Right lobe of liver (tissue), 6 donors: ENCODE data around the gene RORB. TPM values are rescaled to one million over a fixed set of nuclear protein-coding genes. Genes with fewer than 3 reads are reported as not detected.

Experiments
- ATAC-seq, 4 donors: fragments of 200-7000 bp; cut with Tn5 transposase; one replicate each; pipeline ENCODE4 v1.9.1; 2020; ENCODE audit warnings: mild to moderate bottlenecking in 4 of 4, moderate library complexity in 4 of 4
- DNase-seq, 3 donors: peaks; one replicate each; pipeline ENCODE4 v3.0.0-alpha.2; 2020
- H3K27ac ChIP-seq, 3 donors: fragments of 200-600 bp; one replicate each; pipeline ENCODE4 v1.8.0; 2022
- H3K27me3 ChIP-seq, 2 donors: fragments of 200-600 bp; one replicate each; pipeline ENCODE4 v1.8.0; 2022
- H3K36me3 ChIP-seq, 4 donors: fragments of 200-600 bp; sonication (generic) in 1 of 4; one replicate each; pipeline versions ENCODE4 v1.5.1 to v1.8.0; 2017 to 2022; ENCODE audit warnings: control low read depth in 1 of 4
- H3K4me1 ChIP-seq, 4 donors: fragments of 200-600 bp; sonication (generic) in 1 of 4; one replicate each; pipeline versions ENCODE4 v1.5.1 to v1.8.0; 2017 to 2022; ENCODE audit warnings: control low read depth in 1 of 4
- H3K4me3 ChIP-seq, 3 donors: fragments of 200-600 bp; one replicate each; pipeline ENCODE4 v1.8.0; 2022
- H3K9me3 ChIP-seq, 4 donors: fragments of 200-600 bp; sonication (generic) in 1 of 4; one replicate each; pipeline versions ENCODE4 v1.5.1 to v1.8.0; 2017 to 2022; ENCODE audit warnings: control low read depth in 1 of 4
- CTCF ChIP-seq, 4 donors: fragments of 200-600 bp in 3 of 4; fragments of 450-650 bp in 1 of 4; IDR thresholded peaks; one replicate each; pipeline versions ENCODE4 v1.5.1 to v1.8.0; 2016 to 2022; ENCODE audit warnings: antibody characterized with exemption in 4 of 4, mild to moderate bottlenecking in 2 of 4
- POLR2A ChIP-seq: fragments of 450-650 bp; IDR thresholded peaks from one replicate; pipeline ENCODE4 v1.6.1; 2017; ENCODE audit warnings: antibody characterized with exemption, mild to moderate bottlenecking
- WGBS: methylation state at CpG from one replicate; pipeline ENCODE4 v1.1.6; 2018; ENCODE audit warnings: low coverage, low lambda C conversion rate; ENCODE audit not compliant: insufficient coverage; ENCODE audit errors: missing lambda C conversion rate; 5-methylcytosine and 5-hydroxymethylcytosine counted together
- intact Hi-C, 2 donors: fragments of 100-400 bp; cut with DNase I; formaldehyde crosslinking; loops; one replicate each; pipeline versions ENCODE4 v1.11.2 to v1.14.1; 2022
- total RNA-seq, 6 experiments: library from RNA; depleted of rRNA in 2 of 6; stranded (reverse); fragments of >200 nt in 2 of 6; fragmentation: NEBNext Ultra II Directional in 3 of 6; extraction: Animal tissue kit (Norgen Biotek cat#: 25700) in 3 of 6; gene quantifications; one replicate each; pipeline versions ENCODE4 v1.1.0 to v1.2.4, GENCODE V29; 2016 to 2023
- donor health status: DM: no; HTN: yes; CAD: no.
- donor health status: DM: no; HTN: no; CAD: no.
- donor health status: DM: no; HTN: no; CAD: no.
- donor health status: DM: no; HTN: yes; CAD: no.
- donor health status: DM: no; HTN: yes; CAD: no.

The RORB gene
- total RNA-seq, 6 experiments from 2014 or later = 0.04 to 0.62 (median 0.61) TPM; not detected in 3

- 65% methylated on average over 4 of the region's 4 CpGs for WGBS
- TF ChIP-seq CTCF (IDR thresholded peaks at IDR 0.05) = no peak
- no peak for TF ChIP-seq POLR2A
- Histone ChIP-seq H3K9me3 (no peaks in the 10 kb centered on the region), H3K4me1 (no peaks in the 10 kb centered on the region), H3K27ac (no peak overlapping the region), H3K27me3 (no peaks in the 10 kb centered on the region), H3K4me3 (no peak overlapping the region), H3K36me3 (no peaks in the 10 kb centered on the region)
- DNase-seq (no peak), ATAC-seq (no peak)
- intact Hi-C loops = no loop called here
These were observed 186.2 kb downstream of the RORB start for GRCh38 chr9:74683322-74683721.

DNA sequence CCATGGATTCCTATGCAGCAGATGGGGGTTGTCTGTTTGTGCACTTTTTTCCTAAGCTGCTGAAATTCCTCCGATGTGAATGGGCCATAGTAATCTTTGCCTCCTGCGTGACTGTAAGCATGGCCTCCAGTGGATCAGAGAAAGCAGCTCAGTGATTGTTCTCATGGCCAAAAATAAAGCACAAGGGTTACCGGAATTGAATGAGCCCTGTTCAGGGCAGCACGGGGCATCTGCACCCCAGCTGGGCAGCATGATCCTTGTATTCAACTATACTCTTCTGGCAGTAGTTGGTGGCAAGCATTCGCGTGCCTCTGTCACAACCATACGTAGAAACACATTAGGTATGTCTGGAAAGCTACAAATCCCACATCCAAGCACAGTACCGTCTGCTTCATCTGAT is 193.9 kb downstream of the RORB start:
- Histone ChIP-seq H3K36me3 (no peaks in the 10 kb centered on the region), H3K27me3 (no peaks in the 10 kb centered on the region), H3K4me3 (no peak overlapping the region), H3K9me3 (no peaks in the 10 kb centered on the region), H3K4me1 (no peaks in the 10 kb centered on the region), H3K27ac (no peak overlapping the region)
- 51% methylated on average over 8 of the region's 8 CpGs for WGBS
- intact Hi-C loops = no loop called here
- DNase-seq (no peak), ATAC-seq (no peak)
- TF ChIP-seq POLR2A (no peak), CTCF (IDR thresholded peaks at IDR 0.05) (no peak)

DNA sequence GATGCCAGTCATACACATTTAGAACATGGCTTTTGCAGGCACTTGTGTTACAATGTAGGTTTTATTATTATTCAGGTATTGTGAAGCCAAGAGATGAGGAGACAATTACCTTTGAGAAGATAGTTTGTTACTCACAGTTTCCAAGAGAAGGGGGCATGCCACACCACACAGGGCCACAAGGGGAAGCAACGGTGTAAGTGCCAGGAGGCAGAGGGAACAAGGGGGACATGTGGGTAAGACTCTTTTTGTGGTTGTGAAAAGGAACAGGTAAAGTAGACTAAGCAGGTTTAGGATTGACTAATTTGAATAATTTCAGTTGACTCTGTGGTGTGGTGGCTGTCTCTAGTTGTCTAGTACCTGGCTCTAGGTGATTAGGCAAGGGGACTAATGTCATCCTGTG is 199.4 kb downstream of the RORB start:
- no peaks in the 10 kb centered on the region for H3K4me1 ChIP-seq
- no peaks in the 10 kb centered on the region for H3K27me3 ChIP-seq
- TF ChIP-seq POLR2A (no peak), CTCF (IDR thresholded peaks at IDR 0.05) (no peak)
- no peak overlapping the region for H3K27ac ChIP-seq
- WGBS = 62% methylated on average over 1 of the region's 1 CpG
- DNase-seq (no peak), ATAC-seq (no peak)
- intact Hi-C loops = no loop called here
- no peak overlapping the region for H3K4me3 ChIP-seq
- no peaks in the 10 kb centered on the region for H3K36me3 ChIP-seq
- H3K9me3 ChIP-seq = no peaks in the 10 kb centered on the region

- H3K4me3 ChIP-seq = no peak overlapping the region
- no peaks in the 10 kb centered on the region for H3K9me3 ChIP-seq
- H3K27ac ChIP-seq = no peak overlapping the region
- H3K4me1 ChIP-seq = no peaks in the 10 kb centered on the region
- TF ChIP-seq CTCF (IDR thresholded peaks at IDR 0.05) = no peak
- no peak for TF ChIP-seq POLR2A
- ATAC-seq (no peak), DNase-seq (no peak)
- H3K27me3 ChIP-seq = no peaks in the 10 kb centered on the region
- 13% methylated on average over 2 of the region's 2 CpGs for WGBS
- intact Hi-C loops = no loop called here
- no peaks in the 10 kb centered on the region for H3K36me3 ChIP-seq
These were observed 200.4 kb downstream of the RORB start for GRCh38 chr9:74697535-74697934.

- Histone ChIP-seq H3K27me3 (no peaks in the 10 kb centered on the region), H3K9me3 (no peaks in the 10 kb centered on the region), H3K36me3 (no peaks in the 10 kb centered on the region), H3K27ac (no peak overlapping the region), H3K4me3 (no peak overlapping the region), H3K4me1 (no peaks in the 10 kb centered on the region)
- DNase-seq (no peak), ATAC-seq (no peak)
- no peak for TF ChIP-seq POLR2A
- no peak for TF ChIP-seq CTCF (IDR thresholded peaks at IDR 0.05)
- WGBS = 62% methylated on average over 4 of the region's 5 CpGs
- intact Hi-C loops = no loop called here
These were observed 214.2 kb downstream of the RORB start for GRCh38 chr9:74711341-74711740.
